B cell (primary cell): ENCODE data around the gene TOX2.

Experiments used
- CTCF ChIP-seq: fragments of 200-600 bp; IDR thresholded peaks from one replicate; pipeline ENCODE4 v1.8.0; 2022; ENCODE audit warnings: antibody characterized with exemption, mild to moderate bottlenecking
- EZH2 ChIP-seq: IDR thresholded peaks from 2 replicates; pipeline ENCODE4 v1.6.1; 2012; ENCODE audit warnings: borderline replicate concordance, low read depth, mild to moderate bottlenecking, moderate library complexity, low read length; ENCODE audit not compliant: insufficient read depth, poor library complexity, severe bottlenecking

GRCh38 chr20:44011251-44011940 is 96.7 kb downstream of the TOX2 start:
- no peak for TF ChIP-seq CTCF
- TF ChIP-seq EZH2 = no peak
